C4-2B (cell line): ENCODE data around the gene SH3RF3.

Source experiments
- CTCF ChIP-seq: fragments of 450-650 bp; conservative IDR thresholded peaks from 2 replicates; pipeline ENCODE4 v1.5.1; 2017; ENCODE audit warnings: mild to moderate bottlenecking
- ZFX ChIP-seq: fragments of 450-650 bp; IDR thresholded peaks from 2 replicates; pipeline ENCODE4 v1.6.1; 2017

GRCh38 chr2:109148991-109149645 is 20.1 kb downstream of the SH3RF3 start:
- TF ChIP-seq CTCF (no peak), ZFX (no peak)
